Mucosa of stomach (tissue), 1 donor: ENCODE results near the gene PITPNC1.
"Not testable (repeated sequence)": the region's sequence is repeated elsewhere in the genome, so short reads cannot be mapped to it uniquely, and the experiment has no call there.

ENCODE experiments used
- H3K27me3 ChIP-seq: one replicate; pipeline ENCODE4 v1.7.0; 2013; ENCODE audit warnings: mild to moderate bottlenecking, low read length; ENCODE audit not compliant: control insufficient read depth, insufficient read depth
- H3K36me3 ChIP-seq: one replicate; pipeline ENCODE4 v1.7.0; 2013; ENCODE audit warnings: low read length; ENCODE audit not compliant: control insufficient read depth, insufficient read depth
- H3K4me1 ChIP-seq: one replicate; pipeline ENCODE4 v1.7.0; 2013; ENCODE audit warnings: mild to moderate bottlenecking, low read length; ENCODE audit not compliant: control insufficient read depth, insufficient read depth
- H3K4me3 ChIP-seq: one replicate; pipeline ENCODE4 v1.7.0; 2013; ENCODE audit warnings: low read length
- H3K9ac ChIP-seq: one replicate; pipeline ENCODE4 v1.7.0; 2013; ENCODE audit warnings: mild to moderate bottlenecking, low read length, moderate library complexity
- H3K9me3 ChIP-seq: one replicate; pipeline ENCODE4 v1.7.0; 2013; ENCODE audit warnings: mild to moderate bottlenecking, low read length, moderate library complexity; ENCODE audit not compliant: control insufficient read depth
- donor health status: Pancreatic carcinoma.

Gene PITPNC1

DNA sequence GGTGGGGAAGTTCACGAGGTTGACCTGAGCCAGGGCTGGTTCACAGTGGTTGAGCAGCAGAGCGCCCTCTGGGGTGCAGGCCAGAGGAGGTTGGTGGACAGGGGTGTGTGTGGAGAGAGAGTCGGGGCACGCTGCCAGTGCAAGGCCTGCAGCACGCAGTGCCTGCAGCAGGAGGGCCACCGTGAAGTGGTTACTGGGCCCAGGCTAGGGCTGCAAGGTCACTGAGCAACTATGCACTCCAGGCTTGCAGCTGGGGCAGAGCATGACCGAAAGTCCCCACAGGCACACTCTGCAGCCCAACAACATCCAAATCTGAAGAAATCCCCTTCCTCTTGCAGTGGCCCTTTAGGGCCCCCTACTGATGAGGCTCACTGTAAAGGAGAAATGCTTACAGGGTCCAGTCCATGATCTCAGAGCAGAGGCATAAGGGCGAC is 251.5 kb downstream of the PITPNC1 start:
- Histone ChIP-seq H3K36me3 (no peaks in the 10 kb centered on the region), H3K4me1 (no peaks in the 10 kb centered on the region), H3K9ac (no peak overlapping the region), H3K9me3 (no peaks in the 10 kb centered on the region), H3K27me3 (no peaks in the 10 kb centered on the region), H3K4me3 (no peak overlapping the region)

DNA sequence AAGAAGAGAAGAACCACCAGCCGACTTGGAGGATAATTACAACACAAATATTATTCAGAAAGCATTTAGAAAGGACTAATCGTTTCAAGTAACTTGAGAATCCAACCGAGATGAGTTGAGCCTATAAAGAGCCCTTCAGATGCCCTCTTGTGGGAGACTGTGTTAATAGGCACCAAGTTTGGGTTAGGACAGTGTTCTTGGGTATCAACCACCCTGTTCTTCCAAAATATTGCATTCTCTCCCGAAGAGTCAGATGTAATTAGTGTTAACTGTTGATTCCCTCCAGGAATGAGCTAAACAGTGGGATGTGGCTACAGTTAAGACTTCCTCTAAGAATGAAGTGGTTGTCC is 252.9 kb downstream of the PITPNC1 start:
- no peaks in the 10 kb centered on the region for H3K36me3 ChIP-seq
- H3K27me3 ChIP-seq = no peaks in the 10 kb centered on the region
- H3K9me3 ChIP-seq = no peaks in the 10 kb centered on the region
- H3K9ac ChIP-seq = no peak overlapping the region
- no peak overlapping the region for H3K4me3 ChIP-seq
- no peaks in the 10 kb centered on the region for H3K4me1 ChIP-seq

DNA sequence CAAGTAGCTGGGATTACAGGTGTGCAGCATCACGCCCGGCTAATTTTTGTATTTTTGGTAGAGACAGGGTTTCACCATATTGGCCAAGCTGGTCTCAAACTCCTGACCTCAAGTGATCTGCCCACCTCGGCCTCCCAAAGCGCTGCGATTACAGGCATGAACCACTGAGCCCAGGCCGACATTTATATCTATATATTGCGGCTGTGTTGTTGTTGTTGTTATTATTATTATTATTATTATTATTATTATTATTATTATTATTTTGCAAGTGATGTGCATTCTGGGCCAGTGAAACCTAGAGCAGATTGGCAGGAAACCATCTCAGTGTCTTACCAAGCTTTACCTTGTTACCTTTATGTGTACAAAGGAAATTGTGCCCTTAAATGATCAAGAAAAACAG is 253.8 kb downstream of the PITPNC1 start:
- H3K27me3 ChIP-seq, H3K9ac ChIP-seq, H3K4me1 ChIP-seq, H3K36me3 ChIP-seq, H3K4me3 ChIP-seq, H3K9me3 ChIP-seq: not testable (repeated sequence)

DNA sequence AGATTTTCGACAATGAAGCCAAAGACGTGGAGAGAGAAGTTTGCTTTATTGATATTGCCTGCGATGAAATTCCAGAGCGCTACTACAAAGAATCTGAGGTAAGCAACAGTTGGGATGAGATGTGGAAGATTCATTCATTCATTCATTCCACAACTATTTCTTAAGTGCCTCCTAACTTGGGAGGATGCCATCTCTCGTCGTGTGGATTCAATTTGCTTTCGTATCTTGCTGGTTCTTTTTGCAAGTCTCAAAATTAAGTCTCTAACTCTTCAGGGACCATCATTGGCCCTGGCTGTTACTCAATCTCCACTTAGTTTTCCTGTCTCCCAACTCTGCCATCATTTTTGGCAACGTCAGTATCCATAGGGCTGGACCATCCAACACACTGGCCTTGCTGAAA is 255.1 kb downstream of the PITPNC1 start:
- H3K36me3 ChIP-seq = no peaks in the 10 kb centered on the region
- H3K4me3 ChIP-seq = no peak overlapping the region
- no peak overlapping the region for H3K9ac ChIP-seq
- no peaks in the 10 kb centered on the region for H3K4me1 ChIP-seq
- no peaks in the 10 kb centered on the region for H3K9me3 ChIP-seq
- no peaks in the 10 kb centered on the region for H3K27me3 ChIP-seq

DNA sequence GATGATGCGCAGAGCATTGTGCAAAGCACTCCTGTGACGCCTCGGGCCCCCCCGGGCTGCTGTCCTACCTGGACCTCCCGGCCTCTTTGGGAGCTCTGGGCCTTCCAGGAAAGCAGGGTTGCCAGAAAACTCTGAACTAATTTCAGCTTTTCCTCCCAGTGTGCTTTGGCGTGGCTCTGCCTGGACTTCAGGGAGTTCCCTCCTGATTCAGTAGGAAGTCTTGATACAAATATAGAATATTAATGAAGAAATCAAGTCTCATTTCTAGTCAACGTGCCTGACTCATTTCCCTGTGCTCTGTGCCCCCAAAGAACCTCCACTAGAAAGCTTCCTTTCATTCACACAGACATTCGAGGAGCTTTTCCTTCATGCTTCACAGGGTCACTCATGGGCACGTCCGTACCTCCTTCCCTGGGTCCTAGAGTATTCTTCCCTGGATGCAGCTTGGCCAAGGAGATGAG is 256.7 kb downstream of the PITPNC1 start:
- Histone ChIP-seq H3K9ac (no peak overlapping the region), H3K4me1 (peaks cover 7% of the 10 kb centered on the region), H3K4me3 (no peak overlapping the region), H3K36me3 (no peaks in the 10 kb centered on the region), H3K9me3 (no peaks in the 10 kb centered on the region), H3K27me3 (no peaks in the 10 kb centered on the region)

- Histone ChIP-seq H3K9ac (no peak overlapping the region), H3K36me3 (no peaks in the 10 kb centered on the region), H3K4me1 (peaks cover 20% of the 10 kb centered on the region), H3K9me3 (no peaks in the 10 kb centered on the region), H3K4me3 (no peak overlapping the region), H3K27me3 (no peaks in the 10 kb centered on the region)
These were observed 258.6 kb downstream of the PITPNC1 start for GRCh38 chr17:67635681-67636080.

DNA sequence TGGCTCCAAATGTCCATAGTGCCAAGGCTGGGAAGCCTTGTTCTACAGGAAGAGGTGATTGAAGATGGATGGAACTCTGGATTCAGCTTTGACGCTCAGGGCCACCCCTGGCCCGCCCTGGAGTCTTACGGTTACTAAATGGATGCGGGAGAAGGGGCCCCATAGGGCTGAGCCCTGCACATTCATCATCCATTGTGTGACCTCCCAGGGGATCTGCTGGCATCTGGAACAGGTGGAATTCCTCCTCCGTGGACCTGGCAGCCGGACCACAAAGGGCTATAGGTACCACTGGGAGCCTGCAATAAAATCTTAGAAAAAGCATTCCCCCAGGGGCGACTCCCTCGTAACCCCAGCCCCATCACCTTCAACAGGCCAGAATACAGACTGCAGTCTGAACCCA is 259.2 kb downstream of the PITPNC1 start:
- Histone ChIP-seq H3K36me3 (no peaks in the 10 kb centered on the region), H3K27me3 (no peaks in the 10 kb centered on the region), H3K4me1 (peaks cover 20% of the 10 kb centered on the region), H3K4me3 (no peak overlapping the region), H3K9ac (no peak overlapping the region), H3K9me3 (no peaks in the 10 kb centered on the region)

DNA sequence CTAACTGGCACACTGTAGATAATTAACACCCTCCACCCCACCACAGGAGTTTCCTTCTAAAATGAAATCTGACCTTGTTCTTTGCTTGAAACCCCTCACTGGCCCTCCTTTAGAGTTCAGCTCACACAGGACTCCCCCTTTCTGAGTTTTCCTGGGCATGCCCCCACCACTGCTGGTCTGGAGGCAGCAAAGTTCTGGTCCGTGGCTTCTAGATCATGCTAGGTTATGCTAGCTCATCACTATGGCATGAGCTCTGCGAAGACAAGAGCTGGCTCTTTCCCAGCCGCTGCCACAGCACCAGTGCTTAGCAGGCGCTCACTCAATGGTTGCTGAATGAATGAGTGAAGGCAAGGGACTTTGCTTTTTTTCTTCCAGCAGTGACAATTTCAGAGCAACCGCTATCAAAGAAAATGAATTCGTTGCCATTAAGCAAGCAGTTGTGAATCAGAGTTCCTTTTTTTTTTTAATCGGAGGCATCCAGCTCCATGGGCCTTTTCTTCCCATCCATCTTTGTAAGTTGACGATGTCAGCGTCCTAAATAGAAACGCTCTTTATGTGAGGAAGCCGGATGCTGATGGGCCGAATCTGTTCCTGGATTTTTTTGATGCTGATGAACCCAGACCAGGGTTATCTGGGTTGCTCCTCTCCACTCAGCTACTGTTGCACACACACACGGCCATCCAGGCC is 259.9 kb downstream of the PITPNC1 start:
- peaks cover 20% of the 10 kb centered on the region for H3K4me1 ChIP-seq
- H3K4me3 ChIP-seq = no peak overlapping the region
- no peaks in the 10 kb centered on the region for H3K27me3 ChIP-seq
- H3K9me3 ChIP-seq = no peaks in the 10 kb centered on the region
- H3K9ac ChIP-seq = no peak overlapping the region
- H3K36me3 ChIP-seq = no peaks in the 10 kb centered on the region

DNA sequence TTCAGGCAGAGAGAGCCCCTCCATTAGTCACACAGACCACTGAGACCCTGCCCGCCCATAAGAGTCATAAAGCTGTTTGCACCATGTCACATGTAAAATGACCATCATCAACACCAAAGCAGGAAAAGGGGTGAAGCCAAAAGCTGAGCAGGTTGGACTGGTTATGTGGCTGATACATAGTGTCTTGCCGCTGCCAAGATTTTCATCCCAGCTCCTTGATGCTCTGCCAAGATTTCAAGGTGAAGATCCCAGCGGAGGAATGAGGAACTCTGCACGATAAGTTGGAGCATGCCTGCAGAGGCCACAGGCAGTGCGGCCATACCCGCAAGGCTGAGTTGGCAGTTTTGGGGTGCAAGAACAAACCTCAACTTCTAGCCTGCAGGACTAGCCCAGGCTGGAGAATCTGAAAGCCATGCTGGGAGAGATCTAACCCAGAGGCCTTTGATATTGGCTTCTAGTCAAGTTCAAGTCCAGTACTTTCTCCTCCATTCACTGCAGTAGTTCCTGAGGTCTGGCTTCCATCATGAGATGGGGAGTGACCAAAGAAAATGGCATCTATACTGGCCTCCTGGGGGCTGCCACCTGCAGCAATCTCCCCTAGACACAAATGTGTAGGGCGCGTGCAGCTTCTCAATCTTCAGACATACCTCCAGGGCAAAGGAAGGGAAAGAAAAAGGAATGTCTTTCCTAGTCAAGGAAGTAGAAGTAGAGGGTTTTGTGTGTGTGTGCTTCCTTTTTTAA is 261.0 kb downstream of the PITPNC1 start:
- Histone ChIP-seq H3K9me3 (no peaks in the 10 kb centered on the region), H3K27me3 (no peaks in the 10 kb centered on the region), H3K4me1 (peaks cover 20% of the 10 kb centered on the region), H3K4me3 (no peak overlapping the region), H3K36me3 (no peaks in the 10 kb centered on the region), H3K9ac (no peak overlapping the region)

- Histone ChIP-seq H3K27me3 (no peaks in the 10 kb centered on the region), H3K9me3 (no peaks in the 10 kb centered on the region)
These were observed 261.8 kb downstream of the PITPNC1 start for GRCh38 chr17:67638871-67639270.

GRCh38 chr17:67639555-67639954 is 262.5 kb downstream of the PITPNC1 start:
- Histone ChIP-seq H3K9me3 (no peaks in the 10 kb centered on the region), H3K4me3 (no peak overlapping the region), H3K36me3 (no peaks in the 10 kb centered on the region), H3K27me3 (no peaks in the 10 kb centered on the region), H3K9ac (no peak overlapping the region), H3K4me1 (peaks cover 20% of the 10 kb centered on the region)

More at GRCh38 chr17:67638871-67639270, 261.8 kb downstream of the PITPNC1 start:
- no peak overlapping the region for H3K4me3 ChIP-seq
- no peaks in the 10 kb centered on the region for H3K36me3 ChIP-seq
- H3K9ac ChIP-seq = no peak overlapping the region
- H3K4me1 ChIP-seq = peaks cover 20% of the 10 kb centered on the region

DNA sequence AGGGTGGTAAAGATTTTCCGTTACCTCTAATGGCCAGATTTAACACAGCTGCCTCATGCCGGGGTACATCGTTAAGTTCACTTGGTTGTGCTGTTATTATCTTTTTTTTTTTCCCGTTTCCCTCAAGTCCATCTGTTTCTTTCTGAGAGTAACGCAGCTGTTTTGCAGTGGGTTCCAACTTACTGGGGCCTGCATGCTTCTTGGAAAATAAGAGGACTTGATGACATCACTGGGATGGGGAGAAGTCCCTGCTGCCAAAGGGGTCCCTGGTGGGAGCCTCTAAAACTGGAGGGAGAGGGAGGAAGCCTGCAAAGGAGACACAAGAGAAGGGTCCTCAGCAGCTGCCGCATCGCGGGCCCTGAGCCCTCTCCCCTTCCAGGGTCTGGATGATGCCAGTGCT is 262.9 kb downstream of the PITPNC1 start:
- Histone ChIP-seq H3K9me3 (no peaks in the 10 kb centered on the region), H3K4me3 (no peak overlapping the region), H3K27me3 (no peaks in the 10 kb centered on the region), H3K9ac (no peak overlapping the region), H3K4me1 (peaks cover 20% of the 10 kb centered on the region), H3K36me3 (no peaks in the 10 kb centered on the region)
